GM19397 (cell line): ENCODE data around the gene OR10H3.
"Not testable (repeated sequence)": the region's sequence is repeated elsewhere in the genome, so short reads cannot be mapped to it uniquely, and the experiment has no call there.

Experiments
- ATAC-seq: cut with Tn5 transposase; IDR thresholded peaks from one replicate; pipeline ENCODE4 v1.9.1; 2021; ENCODE audit warnings: mild to moderate bottlenecking, moderate library complexity; ENCODE audit not compliant: unreplicated experiment

The OR10H3 gene

GRCh38 chr19:15737722-15738121 lies at the start of gene OR10H3:
Gene OR10H3 (plus strand): TSS chr19:15737985. CDS start chr19:15741393, 3,408 bp downstream.
- no peak for ATAC-seq

GRCh38 chr19:15696654-15697194 lies 41.1 kb upstream of the OR10H3 start:
- no peak for ATAC-seq

GRCh38 chr19:15701757-15702533 lies 35.8 kb upstream of the OR10H3 start:
- ATAC-seq: no peak

GRCh38 chr19:15702534-15702930 lies 35.3 kb upstream of the OR10H3 start:
- no peak for ATAC-seq

- no peak for ATAC-seq
These were observed 23.1 kb upstream of the OR10H3 start for GRCh38 chr19:15714638-15715037.

GRCh38 chr19:15715642-15716041 lies 22.1 kb upstream of the OR10H3 start:
- no peak for ATAC-seq

- no peak for ATAC-seq
These were observed 20.0 kb upstream of the OR10H3 start for GRCh38 chr19:15717809-15718208.

GRCh38 chr19:15721268-15721667 lies 16.5 kb upstream of the OR10H3 start:
- ATAC-seq: no peak

GRCh38 chr19:15722956-15723355 lies 14.8 kb upstream of the OR10H3 start:
- no peak for ATAC-seq

GRCh38 chr19:15727724-15728123 lies 10.1 kb upstream of the OR10H3 start, which contains the start of gene OR10H2:
Gene OR10H2 (plus strand): TSS chr19:15728024. CDS start chr19:15728044, 20 bp downstream.
- ATAC-seq: no peak

- ATAC-seq: no peak
These were observed 7.2 kb upstream of the OR10H3 start for GRCh38 chr19:15730538-15730937.

- ATAC-seq: no peak
These were observed 5.4 kb upstream of the OR10H3 start for GRCh38 chr19:15732388-15732787.

GRCh38 chr19:15733895-15734294 lies 3.9 kb upstream of the OR10H3 start:
- no peak for ATAC-seq

- ATAC-seq: no peak
These were observed 3.0 kb downstream of the OR10H3 start for GRCh38 chr19:15740785-15741184.

- no peak for ATAC-seq
These were observed 10.5 kb downstream of the OR10H3 start for GRCh38 chr19:15748239-15748638.

GRCh38 chr19:15758379-15758778 lies 20.6 kb downstream of the OR10H3 start:
- ATAC-seq: no peak

- ATAC-seq: no peak
These were observed 22.3 kb downstream of the OR10H3 start for GRCh38 chr19:15759962-15760565.

- no peak for ATAC-seq
These were observed 31.8 kb downstream of the OR10H3 start for GRCh38 chr19:15769586-15769985.

GRCh38 chr19:15774159-15774558 lies 36.4 kb downstream of the OR10H3 start:
- not testable (repeated sequence) for ATAC-seq

GRCh38 chr19:15775249-15775648 lies 37.5 kb downstream of the OR10H3 start:
- no peak for ATAC-seq

- ATAC-seq: no peak
These were observed 38.5 kb downstream of the OR10H3 start for GRCh38 chr19:15776264-15776663.
